ENCODE data around the gene RICTOR.

RICTOR gene

GRCh38 chr5:38923661-38924451 lies 150.3 kb downstream of the RICTOR start:
- DNase-seq (ENCODE audit: low read depth) = peak; percentile 70
- no peak for TF ChIP-seq CTCF (IDR thresholded peaks at IDR 0.05; ENCODE audit: low read length, missing control alignments)

GRCh38 chr5:38922199-38922598 lies 152.0 kb downstream of the RICTOR start:
- peak; percentile 91 for TF ChIP-seq CTCF (IDR thresholded peaks at IDR 0.05; ENCODE audit: low read length, missing control alignments)
- DNase-seq (ENCODE audit: low read depth) = peak; percentile 68
- no peak overlapping the region for H3K4me3 ChIP-seq (replicated peaks; ENCODE audit: low read depth, low read length)

More at GRCh38 chr5:38923661-38924451, 150.3 kb downstream of the RICTOR start:
- no peak overlapping the region for H3K4me3 ChIP-seq (replicated peaks; ENCODE audit: low read depth, low read length)

GRCh38 chr5:38921174-38921573 lies 153.0 kb downstream of the RICTOR start:
- no peak for DNase-seq (ENCODE audit: low read depth)
- no peak for TF ChIP-seq CTCF (IDR thresholded peaks at IDR 0.05; ENCODE audit: low read length, missing control alignments)
- H3K4me3 ChIP-seq (replicated peaks; ENCODE audit: low read depth, low read length) = no peak overlapping the region

- no peak for DNase-seq (ENCODE audit: low read depth)
- no peak for TF ChIP-seq CTCF (IDR thresholded peaks at IDR 0.05; ENCODE audit: low read length, missing control alignments)
- H3K4me3 ChIP-seq (replicated peaks; ENCODE audit: low read depth, low read length) = no peak overlapping the region
Observed at GRCh38 chr5:38916802-38917201, 157.4 kb downstream of the RICTOR start.

- no peak for DNase-seq (ENCODE audit: low read depth)
- no peak for TF ChIP-seq CTCF (IDR thresholded peaks at IDR 0.05; ENCODE audit: low read length, missing control alignments)
- no peak overlapping the region for H3K4me3 ChIP-seq (replicated peaks; ENCODE audit: low read depth, low read length)
Observed at GRCh38 chr5:38913714-38914113, 160.5 kb downstream of the RICTOR start.

- H3K4me3 ChIP-seq (replicated peaks; ENCODE audit: low read depth, low read length) = no peak overlapping the region
- no peak for DNase-seq (ENCODE audit: low read depth)
- TF ChIP-seq CTCF (IDR thresholded peaks at IDR 0.05; ENCODE audit: low read length, missing control alignments) = no peak
Observed at GRCh38 chr5:38911933-38912332, 162.3 kb downstream of the RICTOR start.

GRCh38 chr5:38906503-38906902 lies 167.7 kb downstream of the RICTOR start:
- H3K4me3 ChIP-seq (replicated peaks; ENCODE audit: low read depth, low read length) = no peak overlapping the region
- DNase-seq (ENCODE audit: low read depth) = no peak
- TF ChIP-seq CTCF (IDR thresholded peaks at IDR 0.05; ENCODE audit: low read length, missing control alignments) = no peak

Measured in fibroblast of pulmonary artery (primary cell).